HG03135 (cell line): ENCODE measurements around the gene TENM3.

Experiments used
- ATAC-seq: cut with Tn5 transposase; IDR thresholded peaks from one replicate; pipeline ENCODE4 v1.9.1; 2021; ENCODE audit warnings: mild to moderate bottlenecking, moderate library complexity; ENCODE audit not compliant: unreplicated experiment

TENM3 gene

DNA sequence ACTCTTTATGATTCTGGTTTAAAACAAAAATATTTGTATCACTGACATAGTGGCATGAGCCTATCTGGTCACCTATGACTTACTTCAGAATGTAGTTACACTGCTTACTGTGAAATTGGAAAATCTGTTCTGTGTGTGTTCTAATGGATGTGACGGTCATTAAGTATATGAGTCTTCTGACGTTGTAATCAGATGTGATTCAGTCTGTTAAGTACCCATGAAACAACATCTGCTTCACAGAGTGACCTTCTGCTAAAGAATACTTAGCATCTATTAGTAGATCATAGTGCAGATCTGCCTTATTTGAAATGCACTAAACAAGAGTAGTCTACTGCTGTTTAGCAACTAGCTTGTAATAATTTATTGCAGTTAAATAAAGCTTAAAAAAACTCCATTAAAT lies 356.9 kb downstream of the TENM3 start:
- ATAC-seq = no peak

DNA sequence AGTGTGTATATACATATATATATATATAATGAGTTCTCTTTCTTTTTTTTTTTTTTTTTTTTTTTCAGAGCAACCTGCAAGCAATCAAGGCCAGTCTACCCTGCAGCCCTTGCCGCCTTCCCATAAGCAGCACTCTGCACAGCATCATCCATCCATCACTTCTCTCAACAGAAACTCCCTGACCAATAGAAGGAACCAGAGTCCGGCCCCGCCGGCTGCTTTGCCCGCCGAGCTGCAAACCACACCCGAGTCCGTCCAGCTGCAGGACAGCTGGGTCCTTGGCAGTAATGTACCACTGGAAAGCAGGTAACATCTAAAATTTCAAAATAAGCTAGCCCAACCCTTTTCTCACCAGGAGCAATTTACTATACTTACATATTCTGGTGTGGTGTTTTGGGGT lies 357.7 kb downstream of the TENM3 start:
- ATAC-seq = no peak

DNA sequence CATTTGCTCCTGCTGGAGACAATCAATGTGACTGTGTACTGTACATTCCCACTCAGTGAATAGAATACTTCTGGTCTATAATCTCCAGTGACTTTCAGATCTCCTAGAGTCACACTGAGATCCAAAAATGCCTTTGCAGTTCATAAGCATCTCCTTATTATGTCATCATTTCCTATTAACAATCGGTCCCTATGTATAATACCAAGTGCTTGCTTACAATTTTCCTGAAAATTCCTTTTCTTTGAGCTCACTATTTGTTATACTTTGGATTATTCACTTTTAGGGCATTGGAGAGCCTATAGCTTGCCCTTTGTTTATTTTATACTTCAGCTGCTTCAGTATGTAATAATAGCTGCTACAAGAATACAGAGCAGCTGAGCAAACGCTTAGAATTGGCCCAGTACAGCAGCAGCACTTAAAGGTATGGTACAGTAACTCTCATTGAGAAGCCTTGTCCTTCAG lies 361.0 kb downstream of the TENM3 start:
- ATAC-seq = no peak

DNA sequence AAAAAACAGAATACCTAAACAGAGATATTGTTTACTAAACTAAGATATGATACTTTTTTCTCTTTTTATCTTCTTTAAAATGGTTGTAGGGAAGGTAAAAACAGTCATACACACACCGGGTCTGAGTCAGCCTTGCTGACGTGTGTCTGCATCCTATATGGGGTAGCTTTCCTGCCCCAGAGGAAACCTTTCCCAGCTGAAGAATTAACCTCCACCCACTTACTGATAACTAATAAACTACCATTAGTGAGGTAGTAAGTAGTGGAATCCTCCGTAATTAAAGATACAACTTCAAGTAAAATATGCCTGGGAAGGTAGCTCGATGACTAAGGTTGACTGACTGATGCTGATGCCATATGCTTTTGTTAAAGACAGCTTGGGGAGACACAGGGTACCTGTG lies 361.8 kb downstream of the TENM3 start:
- no peak for ATAC-seq

DNA sequence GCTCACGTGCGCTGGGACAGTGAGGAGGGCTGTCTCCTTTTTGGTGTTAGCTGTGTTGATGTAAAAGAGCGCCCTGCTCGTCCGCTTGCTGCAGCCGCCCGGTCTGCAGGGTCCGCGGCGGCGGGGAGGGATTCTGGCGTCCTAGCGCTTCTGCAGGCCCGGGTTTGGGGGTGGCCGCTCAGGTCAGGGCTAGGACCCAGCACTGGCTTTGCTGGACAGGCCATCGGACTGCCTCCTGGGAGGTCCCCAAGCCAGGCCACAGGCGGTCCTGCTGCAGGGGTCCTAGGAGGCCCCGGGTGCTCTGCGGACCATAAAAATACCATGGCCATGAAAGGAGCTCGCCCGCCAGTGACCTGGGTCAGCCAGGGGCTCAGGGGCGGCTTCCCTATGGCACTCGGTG lies 365.3 kb downstream of the TENM3 start:
- no peak for ATAC-seq

DNA sequence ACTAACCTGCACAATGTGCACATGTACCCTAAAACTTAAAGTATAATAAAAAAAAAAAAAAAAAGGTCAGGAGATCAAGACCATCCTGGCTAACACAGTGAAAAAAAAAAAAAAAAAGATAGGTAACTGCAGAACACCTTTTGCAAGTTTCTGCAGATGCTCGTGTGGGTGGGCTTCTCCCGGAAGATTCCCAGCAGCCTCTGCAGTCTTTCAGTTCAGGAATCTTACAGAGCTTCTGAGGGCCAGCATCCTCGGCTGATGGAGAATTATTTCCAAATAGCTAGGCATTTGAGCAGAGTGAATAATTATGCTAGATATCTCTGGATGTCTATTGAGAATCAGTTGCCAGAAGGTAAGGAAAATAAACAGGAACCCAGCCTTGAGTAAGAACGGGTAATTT lies 373.3 kb downstream of the TENM3 start:
- ATAC-seq = no peak

DNA sequence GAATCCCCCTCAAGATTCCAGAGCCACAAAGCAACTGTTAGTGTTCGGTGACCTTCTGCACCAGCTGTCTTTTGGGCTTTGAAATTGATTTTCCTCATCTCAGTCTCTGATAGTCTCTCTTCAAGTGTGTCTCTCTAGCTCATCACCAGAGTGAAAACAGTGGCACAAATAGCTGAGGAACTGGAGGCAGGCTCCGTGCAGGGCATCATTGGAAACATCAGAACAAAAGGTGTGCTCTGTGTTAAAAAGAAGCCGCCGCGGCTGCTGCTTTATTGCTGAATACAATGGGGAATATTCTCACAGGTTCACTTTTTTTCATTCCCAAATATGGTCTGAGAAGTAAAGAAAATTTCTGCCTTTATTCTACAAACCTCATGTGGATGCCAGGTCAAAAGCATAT lies 376.5 kb downstream of the TENM3 start:
- ATAC-seq = no peak

DNA sequence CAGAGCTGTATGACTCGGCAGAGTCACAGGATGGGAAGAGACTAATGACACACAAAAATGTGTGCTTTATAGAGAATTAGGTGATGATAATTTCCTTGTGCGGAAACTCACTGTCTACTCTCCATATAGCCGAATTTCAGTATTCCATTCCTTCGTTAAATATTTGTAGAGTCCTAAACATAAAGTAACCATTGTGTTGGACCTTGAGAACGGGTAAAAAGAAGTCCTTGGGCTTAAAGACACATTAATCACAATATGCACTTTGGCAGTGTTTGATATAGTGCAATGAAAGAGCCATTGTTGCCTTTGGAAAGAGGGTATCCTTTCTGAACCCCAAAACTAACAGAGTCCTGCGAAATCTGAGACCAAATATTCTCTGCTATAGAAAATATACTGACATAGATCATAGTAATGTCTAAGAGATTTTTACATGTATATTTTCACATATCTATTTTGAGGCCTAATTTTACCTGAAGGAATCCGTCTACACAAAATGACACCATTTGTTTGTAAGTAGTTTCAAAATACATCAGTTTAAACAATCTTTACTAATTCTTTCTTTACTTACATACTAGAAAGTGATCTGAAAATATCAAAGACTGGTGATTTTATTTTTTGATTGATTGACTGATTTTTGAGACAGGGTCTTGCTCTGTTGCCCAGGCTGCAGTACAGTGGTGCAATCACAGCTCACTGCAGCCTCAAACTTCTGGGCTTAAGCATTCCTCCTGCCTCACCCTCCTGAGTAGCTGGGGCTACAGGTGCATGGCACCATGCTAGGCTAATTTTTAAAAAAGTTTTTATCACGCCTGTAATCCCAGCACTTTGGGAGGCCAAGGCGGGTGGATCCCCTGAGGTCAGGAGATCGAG lies 377.1 kb downstream of the TENM3 start:
- ATAC-seq = no peak

DNA sequence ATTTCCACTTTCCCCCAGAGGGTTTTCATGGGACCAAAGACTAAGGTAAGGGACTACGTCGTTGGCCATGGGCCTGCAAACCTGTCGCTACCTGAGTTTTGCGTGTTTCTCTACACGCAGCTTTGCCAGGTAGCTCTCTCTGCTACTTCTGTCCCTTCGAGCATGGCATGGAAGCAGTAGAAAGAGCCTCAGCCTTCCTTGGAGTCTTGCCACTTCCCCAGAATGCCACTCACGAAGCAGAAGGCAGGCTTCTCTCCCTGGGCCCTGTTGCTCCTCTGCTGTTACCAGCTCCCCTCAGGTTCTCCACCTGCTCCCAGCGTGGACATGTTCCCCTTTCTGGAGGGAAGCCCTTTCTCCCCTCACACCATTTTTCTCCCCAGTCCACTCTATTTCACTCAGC lies 381.1 kb downstream of the TENM3 start:
- no peak for ATAC-seq

DNA sequence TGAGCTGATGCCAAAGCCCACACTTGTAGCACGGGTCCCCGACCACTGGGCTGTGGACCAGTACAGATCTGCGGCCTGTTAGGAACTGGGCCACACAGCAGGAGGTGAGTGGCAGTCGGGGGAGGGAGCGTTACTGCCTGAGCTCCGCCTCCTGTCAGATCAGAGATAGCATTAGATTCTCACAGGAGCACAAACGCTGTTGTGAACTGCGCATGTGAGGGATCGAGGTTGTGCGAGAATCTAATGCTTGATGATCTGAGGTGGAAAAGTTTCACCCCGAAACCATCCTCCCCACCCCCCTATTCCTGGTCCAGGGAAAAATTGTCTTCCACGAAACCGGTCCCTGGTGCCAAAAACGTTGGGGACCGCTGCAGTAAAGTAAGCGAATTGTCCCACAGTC lies 382.0 kb downstream of the TENM3 start:
- no peak for ATAC-seq

DNA sequence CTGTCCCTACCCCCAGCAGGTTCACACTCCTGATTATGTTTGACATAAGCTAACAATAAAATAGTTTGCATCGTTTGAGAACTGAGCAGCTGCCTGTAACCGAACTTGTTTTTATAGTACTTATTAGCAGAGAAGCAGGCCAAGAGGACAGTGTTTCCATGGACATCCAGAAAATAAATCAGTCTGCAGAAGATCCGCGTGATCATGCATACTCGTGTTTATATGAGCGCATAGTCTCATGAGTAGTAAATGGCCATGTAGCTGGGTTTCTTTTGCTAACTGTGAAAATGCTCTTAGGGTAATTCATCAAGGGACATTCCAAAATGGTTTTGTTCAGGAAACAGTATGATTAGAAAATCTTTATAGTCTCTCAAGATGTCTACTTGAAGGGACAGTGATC lies 384.8 kb downstream of the TENM3 start:
- ATAC-seq = no peak

DNA sequence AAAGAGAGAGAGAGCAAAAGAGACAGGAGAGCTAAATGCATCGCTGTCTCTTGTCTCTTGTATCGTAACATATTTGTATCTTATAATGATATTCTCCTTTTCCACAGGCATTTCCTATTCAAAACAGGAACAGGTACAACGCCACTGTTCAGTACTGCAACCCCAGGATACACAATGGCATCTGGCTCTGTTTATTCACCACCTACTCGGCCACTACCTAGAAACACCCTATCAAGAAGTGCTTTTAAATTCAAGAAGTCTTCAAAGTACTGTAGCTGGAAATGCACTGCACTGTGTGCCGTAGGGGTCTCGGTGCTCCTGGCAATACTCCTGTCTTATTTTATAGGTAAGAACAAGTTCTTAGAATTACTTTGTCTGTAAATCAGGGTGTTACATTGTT lies 385.3 kb downstream of the TENM3 start:
- no peak for ATAC-seq

DNA sequence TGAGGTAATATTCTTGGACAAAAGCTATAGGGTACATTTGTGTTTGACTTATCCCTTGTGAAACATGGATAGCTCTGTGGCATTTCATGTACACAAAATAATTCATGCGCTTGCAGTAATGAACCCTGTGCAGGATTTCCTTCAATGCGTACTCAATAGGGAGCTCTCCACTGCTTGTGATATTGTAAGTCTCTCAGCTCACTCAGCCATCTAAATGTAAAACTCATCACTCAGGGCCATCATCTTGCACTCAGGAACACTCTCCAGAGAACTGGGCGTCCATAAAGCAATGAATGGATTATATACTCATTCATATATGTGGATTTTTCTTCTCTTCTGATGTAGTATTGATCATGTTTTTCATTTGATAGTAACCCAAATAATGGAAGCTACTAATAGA lies 385.9 kb downstream of the TENM3 start:
- ATAC-seq = no peak

DNA sequence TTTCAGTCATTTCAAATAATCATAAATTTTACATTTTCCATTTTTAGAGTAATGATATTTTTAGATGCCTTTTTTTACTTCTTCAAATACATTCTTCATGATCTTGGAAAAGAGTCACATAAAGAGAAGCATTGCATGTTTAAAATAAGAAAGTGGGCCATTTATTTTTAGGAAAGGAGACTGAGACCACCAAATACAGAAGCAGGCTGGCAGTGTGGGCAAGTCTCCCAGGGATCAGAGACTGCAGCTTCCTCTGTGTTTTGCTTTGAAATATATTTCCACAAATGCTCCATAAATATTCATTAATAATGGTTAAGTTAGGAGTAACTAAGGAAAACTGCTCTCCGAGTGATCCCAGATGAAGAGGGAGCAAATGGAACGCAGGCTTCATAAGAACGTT lies 397.3 kb downstream of the TENM3 start:
- ATAC-seq = no peak

DNA sequence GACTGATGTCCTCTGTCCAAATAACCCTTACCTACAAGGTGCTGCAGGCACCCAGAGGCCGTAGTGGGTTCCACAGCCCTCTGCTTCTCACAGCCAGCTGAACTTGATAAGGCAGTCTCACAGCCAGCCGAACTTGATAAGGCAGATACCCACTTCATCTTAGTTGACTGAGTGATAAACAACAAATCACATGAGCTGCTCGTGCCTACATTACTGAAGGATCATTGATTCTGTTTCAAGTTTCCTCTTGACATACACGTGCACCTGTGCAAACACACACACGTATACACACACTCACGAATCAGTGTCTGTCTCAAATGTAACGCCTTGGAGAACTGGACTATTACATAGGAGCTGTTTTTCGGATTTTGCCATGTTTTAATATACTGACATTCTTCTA lies 397.7 kb downstream of the TENM3 start:
- no peak for ATAC-seq

DNA sequence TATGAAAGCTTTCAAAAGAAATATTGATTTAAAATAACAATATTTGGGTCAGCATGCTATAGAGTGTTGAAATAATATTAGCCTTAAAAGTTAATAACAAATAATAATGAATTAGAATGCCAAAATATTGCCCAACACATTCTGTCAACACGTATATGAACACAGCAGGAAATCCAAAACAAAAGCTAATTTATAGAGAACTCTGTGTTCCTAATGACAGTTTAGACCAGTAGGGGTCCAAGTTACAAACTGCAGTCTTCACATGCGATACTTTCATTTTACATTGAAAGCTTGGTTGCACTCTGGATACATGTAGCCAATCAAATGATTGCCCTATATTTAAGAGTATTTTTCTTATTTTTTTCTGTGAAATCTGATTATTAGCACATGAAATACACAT lies 399.6 kb downstream of the TENM3 start:
- ATAC-seq = no peak

DNA sequence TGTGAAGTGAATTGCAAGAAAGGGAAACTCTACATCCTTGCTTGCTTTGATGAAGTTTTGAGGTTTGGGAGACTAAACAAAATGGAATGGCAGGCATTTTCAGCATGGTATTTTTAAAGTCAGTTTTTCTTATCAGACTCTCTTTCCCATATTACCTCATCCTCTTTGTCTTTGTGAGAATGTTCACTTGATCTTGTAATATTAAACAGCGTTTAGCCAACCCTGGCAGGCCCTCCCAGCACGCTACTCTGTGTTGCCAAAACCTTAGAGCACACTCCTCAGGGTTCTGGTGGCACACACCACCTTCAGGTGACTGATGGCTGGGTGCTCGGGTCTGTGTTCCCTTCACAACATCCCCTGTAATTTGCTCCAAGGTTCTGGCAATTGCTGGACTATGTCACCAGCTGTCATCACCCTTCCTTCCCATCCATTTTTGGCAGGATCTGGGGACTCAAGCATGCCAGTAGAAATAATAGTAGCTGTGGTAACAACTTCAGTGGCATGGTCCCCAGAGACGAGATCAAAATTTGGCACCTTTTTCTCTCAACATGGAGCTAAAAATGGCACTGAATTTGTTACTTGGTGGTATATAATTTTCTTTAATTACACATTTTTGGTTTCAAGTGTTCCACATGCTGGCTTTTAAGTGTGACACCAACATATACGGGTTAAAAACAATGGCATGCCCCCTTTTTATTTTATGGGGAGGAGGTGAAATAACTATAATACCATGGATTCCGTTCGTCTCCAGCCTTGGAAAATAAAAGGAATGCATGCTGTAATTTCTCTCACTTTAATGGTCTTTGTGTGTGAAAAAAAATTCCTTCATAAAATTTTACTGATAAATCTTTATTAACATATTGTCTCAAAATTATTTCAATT lies 400.8 kb downstream of the TENM3 start:
- no peak for ATAC-seq

DNA sequence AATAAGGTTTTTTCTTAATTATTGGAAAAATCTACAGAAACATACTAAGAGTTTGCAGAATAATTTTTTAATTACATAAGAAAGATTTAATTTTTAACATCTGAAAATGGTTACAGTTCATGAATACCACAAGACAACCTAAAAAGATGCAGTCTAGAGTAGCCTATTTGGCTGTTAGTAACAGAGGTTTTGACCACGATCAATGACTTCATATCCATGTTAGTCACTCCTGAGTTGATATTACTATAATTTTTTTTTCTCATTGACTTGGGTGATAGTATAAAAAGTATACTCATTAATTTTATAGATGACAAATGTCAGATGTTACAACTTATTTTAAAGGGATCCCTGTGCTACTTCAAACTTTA lies 401.5 kb downstream of the TENM3 start:
- no peak for ATAC-seq

DNA sequence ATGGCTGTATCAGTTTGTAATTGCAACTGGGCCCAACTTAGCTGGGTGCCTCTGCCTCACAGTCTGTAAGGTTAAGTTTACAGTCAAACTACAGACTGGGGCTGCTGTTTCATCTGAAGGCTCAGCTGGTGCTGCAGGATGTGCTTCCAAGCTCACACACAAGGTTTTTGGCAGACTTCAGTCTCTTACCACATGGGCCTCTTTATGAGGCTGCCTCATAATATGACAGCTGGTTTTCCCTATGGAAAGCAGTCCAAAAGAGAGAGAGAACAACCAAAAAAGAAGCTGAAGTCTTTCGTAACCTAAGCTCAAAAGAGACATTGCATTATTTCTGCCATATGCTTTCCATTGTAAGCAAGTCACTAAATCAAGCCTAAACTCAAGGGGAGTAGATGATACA lies 402.3 kb downstream of the TENM3 start:
- no peak for ATAC-seq

DNA sequence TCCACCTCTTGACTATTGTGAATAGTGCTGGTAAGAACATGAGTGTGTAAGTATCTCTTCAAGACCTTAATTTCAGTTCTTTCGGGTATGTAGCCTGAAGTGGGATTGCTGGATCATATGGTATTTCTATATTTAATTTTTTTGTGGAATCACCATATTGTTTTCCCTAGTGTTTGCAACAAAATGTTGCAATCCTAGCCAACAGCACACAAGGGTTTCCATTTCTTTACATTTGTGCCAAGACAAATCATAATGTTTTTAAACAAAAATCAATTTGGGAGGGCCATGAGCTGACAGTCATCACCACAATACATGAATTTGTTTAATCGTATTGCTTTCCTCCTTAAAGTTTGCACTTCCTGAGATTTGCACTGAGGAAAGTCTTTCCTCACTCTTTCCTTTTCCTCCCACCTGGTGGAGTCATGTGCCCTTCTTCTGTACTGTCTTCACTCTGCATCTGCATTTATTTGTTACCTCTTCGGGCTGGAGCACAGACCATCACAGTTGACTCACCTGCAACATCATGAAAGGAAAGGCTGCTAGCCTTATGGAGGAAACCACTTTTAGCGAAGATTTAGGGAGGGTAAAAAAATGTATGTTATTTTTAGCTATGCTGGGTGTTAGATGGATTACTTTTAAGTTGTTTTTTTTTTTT lies 404.6 kb downstream of the TENM3 start:
- no peak for ATAC-seq

DNA sequence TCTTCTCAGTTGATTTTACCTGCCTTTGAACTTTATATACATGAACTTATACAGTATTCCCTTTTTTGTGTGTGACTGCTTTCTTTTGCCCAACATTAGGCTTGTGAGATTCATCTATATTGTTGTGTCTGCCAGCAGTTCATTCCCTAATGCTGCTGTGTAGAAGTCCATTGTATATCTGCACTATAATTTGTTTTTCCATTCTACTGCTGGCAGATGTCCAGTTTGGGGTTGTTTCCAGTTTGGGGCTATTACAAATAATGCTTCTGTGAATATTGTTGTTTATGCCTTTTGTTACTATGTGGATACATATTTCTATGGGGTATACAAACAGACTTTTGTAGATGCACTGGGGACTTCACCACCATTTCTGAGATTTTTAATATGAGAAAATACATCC lies 405.6 kb downstream of the TENM3 start:
- no peak for ATAC-seq
